GM20000 (cell line): ENCODE data around the gene KIAA0825.

Source experiments
- DNase-seq: peaks from one replicate; pipeline ENCODE4 v3.0.0; 2012; ENCODE audit warnings: low spot score
- TF ChIP-seq, protein P1 (sequence below): IDR thresholded peaks from 2 replicates; pipeline ENCODE4 v1.5.1; 2012; ENCODE audit warnings: mild to moderate bottlenecking, control low read depth; ENCODE audit errors: extremely low read depth, missing control alignments

The KIAA0825 gene

DNA sequence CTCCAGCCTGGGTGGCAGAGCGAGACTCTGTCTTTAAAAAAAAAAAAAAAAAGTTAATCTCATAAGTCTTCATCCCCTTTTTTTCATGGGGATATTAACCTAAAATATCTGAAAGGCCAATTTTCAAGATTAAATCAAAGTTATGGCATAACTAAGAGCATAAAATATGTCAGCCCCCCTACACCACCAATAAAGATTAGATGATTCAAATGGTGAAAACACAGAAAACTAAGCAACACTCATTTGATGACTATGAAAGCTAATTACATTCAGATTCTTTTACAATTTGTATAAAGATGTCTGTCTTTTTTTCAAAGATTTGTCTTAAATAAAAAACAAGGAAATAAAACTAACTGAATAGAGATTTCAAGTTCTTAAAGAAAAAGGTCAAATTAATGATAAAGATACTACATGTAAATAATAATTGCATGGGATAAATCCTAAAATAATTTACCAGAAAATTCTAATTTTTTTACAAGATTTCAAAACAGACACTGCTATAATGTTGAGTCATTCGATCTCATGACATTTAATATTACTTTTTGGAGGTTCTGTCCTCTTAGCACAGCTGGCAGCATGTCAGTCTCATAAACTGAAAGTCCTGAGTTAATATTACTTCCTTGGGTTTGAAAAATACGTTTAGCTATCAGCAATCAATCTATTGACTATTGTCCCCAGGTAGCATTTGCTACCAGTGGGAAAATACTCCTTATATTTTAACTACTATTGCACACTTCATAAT is 112.9 kb downstream of the KIAA0825 start:
- TF ChIP-seq, protein P1, sequence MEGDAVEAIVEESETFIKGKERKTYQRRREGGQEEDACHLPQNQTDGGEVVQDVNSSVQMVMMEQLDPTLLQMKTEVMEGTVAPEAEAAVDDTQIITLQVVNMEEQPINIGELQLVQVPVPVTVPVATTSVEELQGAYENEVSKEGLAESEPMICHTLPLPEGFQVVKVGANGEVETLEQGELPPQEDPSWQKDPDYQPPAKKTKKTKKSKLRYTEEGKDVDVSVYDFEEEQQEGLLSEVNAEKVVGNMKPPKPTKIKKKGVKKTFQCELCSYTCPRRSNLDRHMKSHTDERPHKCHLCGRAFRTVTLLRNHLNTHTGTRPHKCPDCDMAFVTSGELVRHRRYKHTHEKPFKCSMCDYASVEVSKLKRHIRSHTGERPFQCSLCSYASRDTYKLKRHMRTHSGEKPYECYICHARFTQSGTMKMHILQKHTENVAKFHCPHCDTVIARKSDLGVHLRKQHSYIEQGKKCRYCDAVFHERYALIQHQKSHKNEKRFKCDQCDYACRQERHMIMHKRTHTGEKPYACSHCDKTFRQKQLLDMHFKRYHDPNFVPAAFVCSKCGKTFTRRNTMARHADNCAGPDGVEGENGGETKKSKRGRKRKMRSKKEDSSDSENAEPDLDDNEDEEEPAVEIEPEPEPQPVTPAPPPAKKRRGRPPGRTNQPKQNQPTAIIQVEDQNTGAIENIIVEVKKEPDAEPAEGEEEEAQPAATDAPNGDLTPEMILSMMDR = no peak

DNA sequence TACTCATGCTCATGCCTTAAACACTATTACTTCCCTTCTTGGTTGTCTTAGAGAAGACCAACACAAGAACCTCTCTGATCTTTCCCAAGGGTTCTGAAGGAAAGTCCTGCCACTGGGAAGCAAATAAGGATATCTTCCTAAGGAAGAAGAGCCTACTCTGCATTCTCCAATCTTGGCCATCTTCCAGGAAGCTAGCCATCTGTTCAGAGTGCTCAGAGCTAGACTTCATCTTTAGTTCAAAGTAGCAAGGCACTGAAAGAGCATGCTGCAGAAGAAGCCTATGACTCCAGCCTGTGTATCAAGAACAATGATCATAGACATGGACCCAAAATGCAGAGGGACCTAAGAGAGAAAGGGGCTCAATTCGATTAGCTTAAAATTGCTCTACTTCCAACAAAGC is 114.7 kb downstream of the KIAA0825 start:
- TF ChIP-seq, protein P1 = no peak
- DNase-seq = no peak

More for the DNA sequence above, 112.9 kb downstream of the KIAA0825 start:
- DNase-seq = no peak

DNA sequence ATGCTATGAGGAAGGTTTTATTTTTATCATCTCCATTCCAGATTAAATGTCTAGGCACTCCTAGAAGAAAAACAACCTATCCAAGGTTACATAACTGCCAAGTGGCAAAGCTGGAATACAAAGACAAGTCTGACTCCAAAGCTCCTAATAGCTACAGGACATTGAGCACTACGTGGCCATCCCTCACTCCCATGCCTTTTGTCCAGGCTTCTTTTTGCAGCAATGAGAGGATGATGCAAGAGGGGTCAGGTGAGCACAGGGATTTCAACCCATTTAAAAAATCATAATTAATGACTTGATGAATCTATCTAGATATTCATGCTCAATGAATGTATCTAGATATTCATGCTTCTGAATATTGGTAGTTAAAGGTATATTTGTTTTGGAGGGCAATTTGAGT is 117.0 kb downstream of the KIAA0825 start:
- DNase-seq = no peak
- TF ChIP-seq, protein P1 = no peak

DNA sequence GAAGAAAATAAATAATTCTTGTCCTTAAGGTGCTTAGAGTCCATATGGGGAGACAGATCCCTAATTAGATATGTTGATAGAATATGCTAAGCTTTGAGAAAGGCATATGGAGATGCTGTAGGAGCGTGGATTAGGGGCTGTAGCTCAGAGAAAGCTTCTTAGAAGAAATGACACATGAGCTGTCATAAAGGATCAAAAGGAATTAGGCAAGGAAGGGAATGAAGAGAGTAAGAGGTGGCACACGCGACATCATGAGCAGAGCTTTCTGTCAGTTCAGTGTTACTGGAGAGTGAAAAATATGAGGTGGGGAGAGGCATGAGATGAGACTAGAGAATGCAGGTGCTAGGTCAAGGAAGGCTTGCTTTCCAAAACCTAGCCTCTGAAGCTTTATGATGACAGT is 118.6 kb downstream of the KIAA0825 start:
- TF ChIP-seq, protein P1 = no peak
- DNase-seq = no peak

DNA sequence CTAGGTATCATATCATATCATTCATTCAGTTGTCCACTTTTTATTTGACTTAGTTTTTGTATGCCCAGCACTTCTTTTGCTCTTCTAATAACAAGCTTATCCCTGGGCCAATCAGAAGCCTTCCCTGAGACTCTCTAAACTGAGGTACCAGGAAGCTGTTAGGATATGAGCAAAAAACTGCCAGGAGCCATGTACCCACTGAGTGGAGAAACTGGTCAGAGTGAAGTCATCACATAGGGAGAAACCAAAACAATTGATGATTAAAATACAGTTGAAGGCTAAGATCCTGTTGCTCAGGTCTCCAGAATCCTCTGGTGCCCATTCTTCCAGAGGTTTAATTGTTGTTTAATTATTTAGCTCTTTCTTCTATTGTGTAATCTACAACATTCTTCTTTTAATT is 120.2 kb downstream of the KIAA0825 start:
- TF ChIP-seq, protein P1 = no peak

DNA sequence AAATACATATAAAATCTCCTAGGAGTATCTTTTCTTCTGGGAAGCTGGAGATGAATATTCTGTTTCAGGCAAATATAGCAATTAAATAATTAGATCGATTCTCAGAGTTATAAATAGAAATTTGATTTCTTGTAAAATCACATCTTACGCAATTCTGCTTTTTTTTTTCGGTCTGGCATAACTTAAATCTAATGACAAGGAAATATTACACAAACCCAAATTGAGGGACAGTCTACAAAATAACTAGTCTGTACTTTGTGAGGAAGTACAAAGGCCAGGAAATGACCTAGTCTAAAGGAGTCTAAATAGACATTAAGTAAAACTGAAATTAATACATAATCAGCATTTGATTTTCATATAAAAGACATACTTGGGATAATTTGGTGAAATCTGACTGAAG is 133.3 kb downstream of the KIAA0825 start:
- TF ChIP-seq, protein P1 = no peak
- DNase-seq = no peak

More for the DNA sequence above, 120.2 kb downstream of the KIAA0825 start:
- DNase-seq = no peak

DNA sequence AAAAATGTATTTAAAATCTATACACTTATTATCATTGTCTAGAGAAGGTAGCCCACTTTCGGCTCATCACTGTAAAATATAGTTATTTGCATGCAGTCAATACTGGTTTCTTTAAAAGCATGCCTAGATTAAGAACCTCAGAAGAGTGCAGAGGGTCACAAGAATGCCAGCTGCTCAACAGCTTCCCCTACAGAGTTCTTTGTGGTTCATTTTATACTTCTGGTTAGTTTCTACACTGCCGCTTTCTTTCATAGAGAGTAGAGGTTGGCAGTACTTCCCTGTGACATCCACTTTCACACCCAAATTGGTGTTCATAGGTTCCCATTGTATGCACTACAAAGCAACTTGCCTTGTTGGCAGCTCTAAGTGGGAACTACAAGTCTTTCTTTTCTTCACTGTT is 137.3 kb downstream of the KIAA0825 start:
- TF ChIP-seq, protein P1 = no peak
- DNase-seq = no peak
